ENCODE results near the gene ATP8B4.

ATP8B4 gene

GRCh38 chr15:49843725-49844124, 275.3 kb downstream of the ATP8B4 start:
- no peak for TF ChIP-seq ZNF274 (IDR thresholded peaks at IDR 0.05; ENCODE audit: low read depth, low read length)
- H3K4me3 ChIP-seq (ENCODE audit: low read length): no peak overlapping the region

GRCh38 chr15:49842031-49842730, 276.9 kb downstream of the ATP8B4 start:
- TF ChIP-seq ZNF274 (IDR thresholded peaks at IDR 0.05; ENCODE audit: low read depth, low read length): no peak
- no peak overlapping the region for H3K4me3 ChIP-seq (ENCODE audit: low read length)

GRCh38 chr15:49832511-49832910, 286.5 kb downstream of the ATP8B4 start:
- TF ChIP-seq ZNF274 (IDR thresholded peaks at IDR 0.05; ENCODE audit: low read depth, low read length): no peak
- no peak overlapping the region for H3K4me3 ChIP-seq (ENCODE audit: low read length)

DNA sequence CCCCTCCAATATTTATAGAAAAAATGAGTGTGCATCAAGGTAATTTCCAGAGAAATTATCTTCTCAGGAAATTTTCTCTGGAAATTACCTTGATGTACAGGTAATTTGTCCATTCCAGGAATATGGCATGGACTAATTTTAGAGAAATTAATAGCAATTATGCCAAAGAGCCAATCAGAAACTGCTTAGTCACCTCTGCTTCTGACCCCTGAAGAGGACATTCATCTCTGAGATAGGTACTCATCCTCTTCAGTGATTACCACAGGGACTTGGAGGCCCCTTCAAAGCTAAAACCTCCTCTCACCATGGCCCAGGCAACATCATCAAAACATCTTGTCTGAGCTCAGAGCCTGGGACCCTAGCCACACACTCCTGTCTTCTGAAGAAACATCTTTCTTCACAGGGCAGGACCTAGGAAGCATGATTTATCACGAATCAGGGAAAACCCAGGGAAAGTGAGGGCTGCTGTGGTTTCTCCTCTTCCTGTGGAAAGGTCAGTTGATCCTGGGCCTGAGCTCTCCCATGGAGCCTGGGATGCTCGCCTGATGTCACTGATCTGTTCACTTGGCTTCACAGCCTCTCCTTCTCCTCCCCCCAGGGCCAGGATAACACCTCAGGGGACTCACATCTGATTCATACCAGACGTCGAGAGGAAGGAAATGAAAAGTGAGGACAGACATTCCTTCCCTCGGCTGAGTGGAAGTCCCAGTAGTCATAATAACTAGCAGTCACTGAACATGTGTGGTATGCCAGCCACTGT, 287.6 kb downstream of the ATP8B4 start:
- H3K4me3 ChIP-seq (ENCODE audit: low read length): no peak overlapping the region
- TF ChIP-seq ZNF274 (IDR thresholded peaks at IDR 0.05; ENCODE audit: low read depth, low read length): no peak

- no peak for TF ChIP-seq ZNF274 (IDR thresholded peaks at IDR 0.05; ENCODE audit: low read depth, low read length)
- no peak overlapping the region for H3K4me3 ChIP-seq (ENCODE audit: low read length)
These were observed 288.6 kb downstream of the ATP8B4 start for GRCh38 chr15:49830391-49830790.

GRCh38 chr15:49827311-49827710, 291.7 kb downstream of the ATP8B4 start:
- TF ChIP-seq ZNF274 (IDR thresholded peaks at IDR 0.05; ENCODE audit: low read depth, low read length): no peak
- H3K4me3 ChIP-seq (ENCODE audit: low read length): no peak overlapping the region

DNA sequence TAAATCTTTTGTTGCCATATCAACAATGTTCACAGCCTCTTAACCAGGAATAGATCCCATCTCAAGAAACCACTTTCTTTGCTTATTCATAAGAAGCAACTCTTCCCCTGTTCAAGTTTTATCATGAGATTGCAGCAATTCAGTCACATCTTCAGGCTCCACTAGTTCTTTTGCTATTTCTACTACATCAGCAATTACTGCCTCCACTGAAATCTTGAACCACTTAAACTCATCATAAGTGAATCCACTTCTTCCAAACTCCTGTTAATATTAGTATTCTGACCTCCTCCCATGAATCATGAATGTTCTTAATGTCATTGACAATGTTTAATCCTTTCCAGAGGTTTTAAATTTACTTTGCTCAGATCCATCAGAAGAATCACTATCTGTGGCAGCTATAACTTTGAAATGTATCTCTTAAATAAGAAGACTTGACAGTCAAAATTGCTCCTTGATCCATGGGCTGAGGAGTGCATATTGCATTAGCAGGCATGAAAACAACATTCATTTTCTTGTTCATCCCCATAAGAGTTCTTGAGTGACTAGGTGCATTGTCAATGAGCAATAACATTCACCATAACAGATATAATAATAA, 292.3 kb downstream of the ATP8B4 start:
- H3K4me3 ChIP-seq (ENCODE audit: low read length): no peak overlapping the region
- no peak for TF ChIP-seq ZNF274 (IDR thresholded peaks at IDR 0.05; ENCODE audit: low read depth, low read length)

- no peak for TF ChIP-seq ZNF274 (IDR thresholded peaks at IDR 0.05; ENCODE audit: low read depth, low read length)
These were observed 294.3 kb downstream of the ATP8B4 start for GRCh38 chr15:49824775-49825099.

DNA sequence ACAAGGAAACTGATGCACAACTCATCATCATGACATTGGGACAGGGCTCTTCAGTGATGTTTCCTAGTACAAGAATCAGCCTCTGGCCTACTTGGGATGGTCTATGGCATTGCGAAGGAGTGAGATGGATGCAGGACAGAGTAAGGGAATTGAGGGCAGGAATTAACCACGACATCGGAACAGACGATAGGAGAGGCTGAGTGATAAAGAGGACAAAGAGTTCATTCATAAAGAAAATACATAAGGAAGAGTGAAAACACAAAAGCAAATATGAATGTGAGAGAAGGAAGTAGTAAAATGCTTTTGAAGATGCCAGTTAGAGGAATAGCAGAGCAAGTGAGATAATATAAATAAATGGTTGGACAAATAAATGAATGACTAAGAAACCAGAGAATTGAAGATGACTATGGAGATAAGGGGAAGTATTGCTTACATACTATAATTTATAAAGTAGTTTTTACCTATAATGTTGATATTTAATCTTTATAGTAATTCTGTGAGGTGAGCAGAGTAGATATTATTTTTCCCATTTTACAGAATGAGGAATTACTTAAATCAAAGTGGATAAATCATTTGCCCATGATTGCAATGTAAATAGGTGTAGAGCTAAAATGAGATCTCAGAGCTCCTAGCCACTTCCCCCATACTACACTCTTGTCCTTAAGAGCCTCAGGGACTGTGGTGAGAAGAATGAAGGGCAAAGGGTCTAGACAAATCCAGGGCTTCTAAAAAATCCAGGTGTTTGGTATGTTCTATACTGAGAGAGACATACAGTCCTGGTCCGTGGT, 294.9 kb downstream of the ATP8B4 start:
- no peak overlapping the region for H3K4me3 ChIP-seq (ENCODE audit: low read length)
- TF ChIP-seq ZNF274 (IDR thresholded peaks at IDR 0.05; ENCODE audit: low read depth, low read length): no peak

More at GRCh38 chr15:49824775-49825099, 294.3 kb downstream of the ATP8B4 start:
- no peak overlapping the region for H3K4me3 ChIP-seq (ENCODE audit: low read length)

DNA sequence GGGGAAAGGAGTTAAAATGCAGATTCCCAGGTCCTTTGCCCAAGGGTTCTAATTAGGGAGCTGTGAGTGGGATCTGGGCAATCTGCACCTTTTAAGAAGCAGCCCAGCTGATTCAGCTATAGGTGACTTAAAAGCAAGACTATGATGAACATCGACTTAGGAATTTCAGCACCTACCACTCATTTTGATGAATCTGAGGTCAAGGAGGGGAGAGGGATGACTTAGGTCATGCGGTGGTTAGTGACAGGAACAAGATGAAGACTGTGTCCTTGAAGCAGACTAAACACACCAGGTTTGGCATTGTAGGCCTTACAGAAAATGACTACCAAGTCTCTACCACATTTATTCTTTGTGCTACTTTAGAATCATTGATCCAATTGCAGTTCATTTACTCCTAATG, 301.9 kb downstream of the ATP8B4 start:
- TF ChIP-seq ZNF274 (IDR thresholded peaks at IDR 0.05; ENCODE audit: low read depth, low read length): no peak
- H3K4me3 ChIP-seq (ENCODE audit: low read length): no peak overlapping the region

DNA sequence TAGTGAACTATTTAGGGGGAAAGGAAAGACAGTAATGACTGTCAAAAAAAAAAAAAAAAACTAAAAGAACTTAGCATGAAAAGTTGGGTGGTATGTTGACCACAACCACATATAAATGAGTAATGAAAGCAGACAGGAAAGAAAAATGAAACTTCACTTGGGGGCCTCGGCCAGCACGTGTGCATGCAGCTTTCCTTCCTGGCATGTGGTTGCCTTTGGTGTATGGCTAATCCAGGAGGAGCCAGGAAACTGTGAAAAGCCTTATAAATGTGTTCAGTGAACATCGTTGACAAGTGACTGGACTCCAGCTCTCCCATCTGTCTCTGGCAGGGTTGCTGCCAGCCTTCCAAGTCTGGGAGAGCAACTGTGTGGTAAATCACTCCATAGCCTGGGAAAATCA, 303.1 kb downstream of the ATP8B4 start:
- H3K4me3 ChIP-seq (ENCODE audit: low read length): no peak overlapping the region
- no peak for TF ChIP-seq ZNF274 (IDR thresholded peaks at IDR 0.05; ENCODE audit: low read depth, low read length)

- TF ChIP-seq ZNF274 (IDR thresholded peaks at IDR 0.05; ENCODE audit: low read depth, low read length): no peak
- H3K4me3 ChIP-seq (ENCODE audit: low read length): no peak overlapping the region
These were observed 303.5 kb downstream of the ATP8B4 start for GRCh38 chr15:49815526-49815925.

GRCh38 chr15:49814709-49815108, 304.3 kb downstream of the ATP8B4 start:
- TF ChIP-seq ZNF274 (IDR thresholded peaks at IDR 0.05; ENCODE audit: low read depth, low read length): no peak
- H3K4me3 ChIP-seq (ENCODE audit: low read length): no peak overlapping the region

- TF ChIP-seq ZNF274 (IDR thresholded peaks at IDR 0.05; ENCODE audit: low read depth, low read length): no peak
These were observed 305.4 kb downstream of the ATP8B4 start for GRCh38 chr15:49813625-49814024.

More at GRCh38 chr15:49813625-49814024, 305.4 kb downstream of the ATP8B4 start:
- no peak overlapping the region for H3K4me3 ChIP-seq (ENCODE audit: low read length)
